HL-60 (cell line): Measurements from ENCODE around the gene OXCT1.
A peak's percentile ranks its signal among the peaks of the same experiment; 100 is the strongest.
"Not testable (repeated sequence)": the region's sequence is repeated elsewhere in the genome, so short reads cannot be mapped to it uniquely, and the experiment has no call there.

Source experiments
- DNase-seq, 2 experiments: peaks; one replicate each; pipeline ENCODE4 v3.0.0-alpha.2; 2010 to 2020; ENCODE audit warnings: low read depth in 1 of 2, low spot score in 1 of 2
- H3K27ac ChIP-seq: fragments of 250-450 bp; sonication (Bioruptor Pico); replicated peaks from 2 replicates; pipeline ENCODE4 v1.5.1; 2020; ENCODE audit warnings: mild to moderate bottlenecking, moderate library complexity
- H3K27me3 ChIP-seq: fragments of 250-450 bp; sonication (Bioruptor Pico); 2 replicates; pipeline ENCODE4 v1.5.1; 2021; ENCODE audit warnings: mild to moderate bottlenecking, moderate library complexity; ENCODE audit not compliant: insufficient read depth, poor library complexity, severe bottlenecking
- H3K4me3 ChIP-seq: replicated peaks from 2 replicates; pipeline ENCODE4 v1.5.1; 2011; ENCODE audit warnings: mild to moderate bottlenecking, control low read depth, low read length; ENCODE audit not compliant: insufficient read depth
- GABPA ChIP-seq: IDR thresholded peaks from 2 replicates; pipeline ENCODE4 v1.6.1; 2012; ENCODE audit warnings: low read depth
- POLR2AphosphoS5 ChIP-seq: IDR thresholded peaks from 2 replicates; pipeline ENCODE4 v1.6.1; 2012; ENCODE audit warnings: low read depth
- SPI1 ChIP-seq: IDR thresholded peaks from 2 replicates; pipeline ENCODE4 v1.6.1; 2012; ENCODE audit warnings: low read depth, mild to moderate bottlenecking, borderline replicate concordance
- TF ChIP-seq, protein P1 (sequence below): IDR thresholded peaks from one replicate; pipeline ENCODE4 v1.5.1; 2011; ENCODE audit warnings: low read length, control low read depth, inconsistent platforms; ENCODE audit not compliant: insufficient read depth
- TF ChIP-seq, protein P2 (sequence below): IDR thresholded peaks from 2 replicates; pipeline ENCODE4 v1.6.1; 2012; ENCODE audit warnings: low read depth; ENCODE audit not compliant: insufficient replicate concordance

The OXCT1 gene

DNA sequence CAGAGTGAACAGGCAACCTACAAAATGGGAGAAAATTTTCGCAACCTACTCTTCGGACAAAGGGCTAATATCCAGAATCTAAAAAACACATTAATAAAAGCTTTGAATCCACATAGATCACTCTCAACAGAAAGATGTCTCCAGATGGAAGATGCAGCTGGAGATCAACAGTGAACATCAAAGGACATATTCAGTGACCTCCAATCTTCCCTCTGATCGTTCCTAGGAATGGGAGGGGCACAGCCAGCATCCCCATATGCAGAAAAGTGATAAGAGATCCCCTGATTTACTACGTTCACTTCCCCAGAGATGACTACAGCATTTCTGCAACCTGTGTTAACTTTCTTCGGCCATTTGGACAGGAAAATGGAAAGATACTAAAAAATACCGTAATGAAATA lies 21.2 kb downstream of the OXCT1 start:
- TF ChIP-seq SPI1 (no peak), GABPA (no peak)
- TF ChIP-seq, protein P1, sequence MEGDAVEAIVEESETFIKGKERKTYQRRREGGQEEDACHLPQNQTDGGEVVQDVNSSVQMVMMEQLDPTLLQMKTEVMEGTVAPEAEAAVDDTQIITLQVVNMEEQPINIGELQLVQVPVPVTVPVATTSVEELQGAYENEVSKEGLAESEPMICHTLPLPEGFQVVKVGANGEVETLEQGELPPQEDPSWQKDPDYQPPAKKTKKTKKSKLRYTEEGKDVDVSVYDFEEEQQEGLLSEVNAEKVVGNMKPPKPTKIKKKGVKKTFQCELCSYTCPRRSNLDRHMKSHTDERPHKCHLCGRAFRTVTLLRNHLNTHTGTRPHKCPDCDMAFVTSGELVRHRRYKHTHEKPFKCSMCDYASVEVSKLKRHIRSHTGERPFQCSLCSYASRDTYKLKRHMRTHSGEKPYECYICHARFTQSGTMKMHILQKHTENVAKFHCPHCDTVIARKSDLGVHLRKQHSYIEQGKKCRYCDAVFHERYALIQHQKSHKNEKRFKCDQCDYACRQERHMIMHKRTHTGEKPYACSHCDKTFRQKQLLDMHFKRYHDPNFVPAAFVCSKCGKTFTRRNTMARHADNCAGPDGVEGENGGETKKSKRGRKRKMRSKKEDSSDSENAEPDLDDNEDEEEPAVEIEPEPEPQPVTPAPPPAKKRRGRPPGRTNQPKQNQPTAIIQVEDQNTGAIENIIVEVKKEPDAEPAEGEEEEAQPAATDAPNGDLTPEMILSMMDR, result no peak
- Histone ChIP-seq H3K27me3 (no peaks in the 10 kb centered on the region), H3K27ac (no peak overlapping the region), H3K4me3 (no peak overlapping the region)
- DNase-seq, result no peak

DNA sequence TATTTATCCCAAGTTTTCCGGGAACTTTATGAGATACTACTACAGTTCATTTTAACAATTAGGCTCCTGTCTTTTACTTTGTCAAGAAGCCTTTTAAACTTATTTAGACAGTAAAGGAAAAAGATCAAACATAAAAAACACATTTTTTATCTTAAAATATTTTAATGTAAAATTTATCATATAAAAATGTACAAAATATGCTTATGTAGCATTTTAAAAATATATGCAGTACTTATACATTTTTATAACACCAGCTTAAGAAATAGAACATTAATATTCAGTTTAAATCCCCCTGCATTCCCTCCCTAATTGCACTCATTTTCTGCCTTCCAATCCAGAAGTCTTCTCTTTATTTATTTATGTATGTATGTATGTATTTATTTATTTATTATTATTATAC lies 24.5 kb downstream of the OXCT1 start:
- H3K4me3 ChIP-seq, DNase-seq, H3K27ac ChIP-seq, H3K27me3 ChIP-seq: not testable (repeated sequence)

DNA sequence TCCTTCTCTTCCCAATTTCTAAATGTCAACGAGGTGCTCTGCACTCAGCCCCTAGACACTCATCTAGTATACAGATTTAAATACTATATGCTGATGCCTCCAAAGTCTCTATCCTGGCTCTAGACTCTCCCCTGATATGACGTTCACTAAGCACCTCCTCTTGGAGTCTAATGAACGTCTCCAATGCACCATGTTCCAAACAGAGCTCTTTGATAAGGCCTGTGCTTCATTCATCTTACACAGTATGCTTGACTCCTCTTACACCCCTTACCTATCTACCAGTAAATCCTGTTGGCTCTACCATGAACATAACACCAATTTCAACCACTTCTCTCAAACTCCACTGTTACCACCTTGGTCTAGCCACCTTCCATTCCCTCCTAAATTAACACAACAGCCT lies 25.7 kb downstream of the OXCT1 start:
- Histone ChIP-seq H3K4me3 (no peak overlapping the region), H3K27me3 (no peaks in the 10 kb centered on the region), H3K27ac (no peak overlapping the region)
- TF ChIP-seq POLR2AphosphoS5 (no peak), GABPA (no peak), SPI1 (no peak)
- TF ChIP-seq, protein P2, sequence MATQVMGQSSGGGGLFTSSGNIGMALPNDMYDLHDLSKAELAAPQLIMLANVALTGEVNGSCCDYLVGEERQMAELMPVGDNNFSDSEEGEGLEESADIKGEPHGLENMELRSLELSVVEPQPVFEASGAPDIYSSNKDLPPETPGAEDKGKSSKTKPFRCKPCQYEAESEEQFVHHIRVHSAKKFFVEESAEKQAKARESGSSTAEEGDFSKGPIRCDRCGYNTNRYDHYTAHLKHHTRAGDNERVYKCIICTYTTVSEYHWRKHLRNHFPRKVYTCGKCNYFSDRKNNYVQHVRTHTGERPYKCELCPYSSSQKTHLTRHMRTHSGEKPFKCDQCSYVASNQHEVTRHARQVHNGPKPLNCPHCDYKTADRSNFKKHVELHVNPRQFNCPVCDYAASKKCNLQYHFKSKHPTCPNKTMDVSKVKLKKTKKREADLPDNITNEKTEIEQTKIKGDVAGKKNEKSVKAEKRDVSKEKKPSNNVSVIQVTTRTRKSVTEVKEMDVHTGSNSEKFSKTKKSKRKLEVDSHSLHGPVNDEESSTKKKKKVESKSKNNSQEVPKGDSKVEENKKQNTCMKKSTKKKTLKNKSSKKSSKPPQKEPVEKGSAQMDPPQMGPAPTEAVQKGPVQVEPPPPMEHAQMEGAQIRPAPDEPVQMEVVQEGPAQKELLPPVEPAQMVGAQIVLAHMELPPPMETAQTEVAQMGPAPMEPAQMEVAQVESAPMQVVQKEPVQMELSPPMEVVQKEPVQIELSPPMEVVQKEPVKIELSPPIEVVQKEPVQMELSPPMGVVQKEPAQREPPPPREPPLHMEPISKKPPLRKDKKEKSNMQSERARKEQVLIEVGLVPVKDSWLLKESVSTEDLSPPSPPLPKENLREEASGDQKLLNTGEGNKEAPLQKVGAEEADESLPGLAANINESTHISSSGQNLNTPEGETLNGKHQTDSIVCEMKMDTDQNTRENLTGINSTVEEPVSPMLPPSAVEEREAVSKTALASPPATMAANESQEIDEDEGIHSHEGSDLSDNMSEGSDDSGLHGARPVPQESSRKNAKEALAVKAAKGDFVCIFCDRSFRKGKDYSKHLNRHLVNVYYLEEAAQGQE, result no peak
- TF ChIP-seq, protein P1, result no peak
- no peak for DNase-seq

DNA sequence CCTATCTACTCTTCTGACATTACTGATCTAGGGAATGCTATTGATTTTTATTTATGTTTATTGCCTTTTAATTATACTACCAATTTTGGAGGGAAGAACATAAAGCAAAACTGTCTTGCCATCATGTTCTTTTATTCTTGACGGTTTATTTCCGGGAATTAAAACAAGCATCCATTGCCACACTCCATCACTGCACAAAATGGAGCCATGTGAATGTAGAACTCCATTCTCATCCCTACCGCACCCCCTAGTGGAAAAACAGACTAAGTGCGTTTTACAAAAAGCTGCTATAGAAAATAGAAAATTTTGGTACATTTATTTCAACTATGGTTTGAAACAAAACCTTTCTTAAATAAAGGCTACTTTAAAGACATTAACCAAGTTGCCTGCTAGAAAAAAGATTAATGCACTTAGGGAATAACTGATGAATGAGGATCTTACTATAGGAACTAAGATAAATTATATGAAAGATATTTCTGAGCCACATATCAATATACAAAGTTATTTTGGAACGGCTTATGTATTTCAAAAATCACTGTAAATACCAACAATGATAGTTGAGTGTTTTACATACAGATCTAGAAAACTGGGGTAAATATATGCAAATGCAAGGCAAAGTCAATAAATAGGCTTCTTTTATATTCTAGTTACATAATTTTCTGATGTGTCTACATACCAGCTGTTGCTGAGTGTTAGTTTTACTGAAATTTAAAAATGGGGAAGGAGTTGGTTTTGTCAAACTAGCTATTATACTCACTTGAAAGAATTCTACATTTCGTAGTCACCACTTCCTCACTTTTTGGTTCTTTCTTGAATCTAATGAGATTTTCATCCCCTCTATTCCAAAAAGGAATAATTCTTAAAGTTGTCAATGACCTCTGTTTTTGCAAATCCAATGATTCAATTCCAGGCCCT lies 26.5 kb downstream of the OXCT1 start:
- TF ChIP-seq, protein P2, result no peak
- TF ChIP-seq SPI1 (peak; percentile 37; the same call in 1 of the 2 replicates), GABPA (no peak), POLR2AphosphoS5 (no peak)
- TF ChIP-seq, protein P1, result peak; percentile 29
- H3K27ac ChIP-seq, result no peak overlapping the region
- H3K4me3 ChIP-seq, result no peak overlapping the region
- H3K27me3 ChIP-seq, result no peaks in the 10 kb centered on the region
- peak; percentile 20 to 41 for DNase-seq
